Adipose tissue (tissue), 3 donors: ENCODE data around the gene TENM4. TPM values are rescaled to one million over a fixed set of nuclear protein-coding genes. Genes with fewer than 3 reads are reported as not detected.

Experiments used
- H3K27ac ChIP-seq: one replicate; pipeline ENCODE4 v1.5.1; 2013; ENCODE audit warnings: low read depth, low read length
- WGBS, 3 donors: extraction: QIAGEN DNeasy Blood & Tissue Kit; methylation state at CpG; one replicate each; pipeline ENCODE4 v1.1.7; 2013; 5-methylcytosine and 5-hydroxymethylcytosine counted together
- polyA plus RNA-seq, 3 donors: library from polyadenylated mRNA; stranded (reverse); fragments of 200-250 nt; gene quantifications; one replicate each; pipeline ENCODE4 v1.2.3, GENCODE V29; 2013
- donor health status: healthy with polysubstance abuse.
- donor health status: Bipolar disorder and iron deficiency.
- donor health status: healthy.

Gene TENM4
- 1 to 10 TPM in 1 of 3 donors, under 1 TPM in 2; 0.22 to 2.7 (median 0.41) TPM for polyA plus RNA-seq

GRCh38 chr11:79440571-79441460, at the start of gene TENM4:
TENM4 (minus strand) TSS chr11:79441030; CDS start chr11:79069944, 371,086 bp downstream.
- WGBS, 3 donors: 1 to 3% (median 2%) methylated on average over 50 to 74 of the region's 74 CpGs
- no peak within 1 kb of the TSS for H3K27ac ChIP-seq

GRCh38 chr11:79488286-79488685, 47.5 kb upstream of the TENM4 start:
- 46 to 56% (median 51%) methylated on average over 4 of the region's 4 CpGs for WGBS, 3 donors
- no peak overlapping the region for H3K27ac ChIP-seq

- WGBS, 3 donors: 73 to 79% (median 76%) methylated on average over 2 of the region's 2 CpGs
Observed at GRCh38 chr11:79487412-79487811, 46.6 kb upstream of the TENM4 start.

GRCh38 chr11:79486242-79486984, 45.6 kb upstream of the TENM4 start:
- no peak overlapping the region for H3K27ac ChIP-seq
- WGBS, 3 donors: 59 to 68% (median 66%) methylated on average over 6 of the region's 6 CpGs

More at GRCh38 chr11:79487412-79487811, 46.6 kb upstream of the TENM4 start:
- H3K27ac ChIP-seq: no peak overlapping the region

- H3K27ac ChIP-seq: no peak overlapping the region
- 28 to 37% (median 36%) methylated on average over 4 of the region's 4 CpGs for WGBS, 3 donors
Observed at GRCh38 chr11:79485694-79486093, 44.9 kb upstream of the TENM4 start.

- H3K27ac ChIP-seq: no peak overlapping the region
Observed at GRCh38 chr11:79484872-79485271, 44.0 kb upstream of the TENM4 start.

GRCh38 chr11:79482800-79483199, 42.0 kb upstream of the TENM4 start:
- WGBS, 3 donors: 57 to 70% (median 57%) methylated on average over 3 of the region's 3 CpGs
- H3K27ac ChIP-seq: no peak overlapping the region

- H3K27ac ChIP-seq: no peak overlapping the region
- WGBS, 3 donors: 38 to 70% (median 65%) methylated on average over 3 of the region's 3 CpGs
Observed at GRCh38 chr11:79481795-79482194, 41.0 kb upstream of the TENM4 start.

- no peak overlapping the region for H3K27ac ChIP-seq
- WGBS, 3 donors: 85 to 89% (median 85%) methylated on average over 4 of the region's 4 CpGs
Observed at GRCh38 chr11:79480864-79481263, 40.0 kb upstream of the TENM4 start.

- WGBS, 3 donors: 59 to 65% (median 59%) methylated on average over 8 of the region's 8 CpGs
Observed at GRCh38 chr11:79472819-79473529, 32.1 kb upstream of the TENM4 start.

GRCh38 chr11:79471071-79471844, 30.4 kb upstream of the TENM4 start:
- 38 to 44% (median 40%) methylated on average over 7 of the region's 7 CpGs for WGBS, 3 donors
- H3K27ac ChIP-seq: no peak overlapping the region

More at GRCh38 chr11:79472819-79473529, 32.1 kb upstream of the TENM4 start:
- no peak overlapping the region for H3K27ac ChIP-seq

- WGBS, 3 donors: 41 to 53% (median 50%) methylated on average over 2 of the region's 2 CpGs
Observed at GRCh38 chr11:79470161-79470560, 29.3 kb upstream of the TENM4 start.

GRCh38 chr11:79467761-79468160, 26.9 kb upstream of the TENM4 start:
- H3K27ac ChIP-seq: no peak overlapping the region
- 43 to 59% (median 54%) methylated on average over 2 of the region's 2 CpGs for WGBS, 3 donors

More at GRCh38 chr11:79470161-79470560, 29.3 kb upstream of the TENM4 start:
- H3K27ac ChIP-seq: no peak overlapping the region

- H3K27ac ChIP-seq: no peak overlapping the region
- 37 to 68% (median 38%) methylated on average over 2 of the region's 2 CpGs for WGBS, 3 donors
Observed at GRCh38 chr11:79466411-79466810, 25.6 kb upstream of the TENM4 start.

GRCh38 chr11:79465160-79465559, 24.3 kb upstream of the TENM4 start:
- WGBS, 3 donors: 91 to 99% (median 96%) methylated on average over 2 of the region's 2 CpGs

GRCh38 chr11:79461666-79462645, 21.1 kb upstream of the TENM4 start:
- H3K27ac ChIP-seq: no peak overlapping the region
- 76 to 83% (median 79%) methylated on average over 7 of the region's 7 CpGs for WGBS, 3 donors

More at GRCh38 chr11:79465160-79465559, 24.3 kb upstream of the TENM4 start:
- no peak overlapping the region for H3K27ac ChIP-seq

- no peak overlapping the region for H3K27ac ChIP-seq
- 47 to 64% (median 48%) methylated on average over 2 of the region's 2 CpGs for WGBS, 3 donors
Observed at GRCh38 chr11:79461144-79461543, 20.3 kb upstream of the TENM4 start.
